Measurements from ENCODE around the gene TPT1. TPM values are rescaled to one million over a fixed set of nuclear protein-coding genes. Genes with fewer than 3 reads are reported as not detected.
A peak's percentile ranks its signal among the peaks of the same experiment; 100 is the strongest.
"Not testable (repeated sequence)": the region's sequence is repeated elsewhere in the genome, so short reads cannot be mapped to it uniquely, and the experiment has no call there.

The TPT1 gene
- total and polyA plus RNA-seq, 7 donors = 7,807 to 19,074 (median 12,417) TPM

DNA sequence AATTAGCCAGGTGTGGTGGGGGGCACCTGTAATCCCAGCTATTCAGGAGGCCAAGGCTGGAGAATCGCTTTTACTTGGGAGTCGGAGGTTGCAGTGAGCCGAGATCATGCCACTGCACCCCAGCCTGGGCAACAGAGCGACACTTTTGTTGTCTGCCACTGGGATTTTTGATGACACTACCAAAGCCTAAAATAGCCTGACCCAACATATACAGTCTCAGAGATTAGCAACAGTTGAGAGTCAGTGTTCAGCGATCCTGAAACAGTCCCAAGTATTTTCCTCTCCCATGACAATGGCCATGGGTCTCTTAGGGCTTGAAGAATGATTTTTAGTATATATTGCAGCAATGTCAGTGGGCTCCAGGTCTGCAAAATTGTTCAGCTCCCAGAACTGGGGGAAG, 44.3 kb upstream of the TPT1 start:
- H3K27me3 ChIP-seq (ENCODE audit: insufficient read depth in 3 of 3, low read length in 2 of 3) = no peaks in the 10 kb centered on the region
- TF ChIP-seq, protein P1, sequence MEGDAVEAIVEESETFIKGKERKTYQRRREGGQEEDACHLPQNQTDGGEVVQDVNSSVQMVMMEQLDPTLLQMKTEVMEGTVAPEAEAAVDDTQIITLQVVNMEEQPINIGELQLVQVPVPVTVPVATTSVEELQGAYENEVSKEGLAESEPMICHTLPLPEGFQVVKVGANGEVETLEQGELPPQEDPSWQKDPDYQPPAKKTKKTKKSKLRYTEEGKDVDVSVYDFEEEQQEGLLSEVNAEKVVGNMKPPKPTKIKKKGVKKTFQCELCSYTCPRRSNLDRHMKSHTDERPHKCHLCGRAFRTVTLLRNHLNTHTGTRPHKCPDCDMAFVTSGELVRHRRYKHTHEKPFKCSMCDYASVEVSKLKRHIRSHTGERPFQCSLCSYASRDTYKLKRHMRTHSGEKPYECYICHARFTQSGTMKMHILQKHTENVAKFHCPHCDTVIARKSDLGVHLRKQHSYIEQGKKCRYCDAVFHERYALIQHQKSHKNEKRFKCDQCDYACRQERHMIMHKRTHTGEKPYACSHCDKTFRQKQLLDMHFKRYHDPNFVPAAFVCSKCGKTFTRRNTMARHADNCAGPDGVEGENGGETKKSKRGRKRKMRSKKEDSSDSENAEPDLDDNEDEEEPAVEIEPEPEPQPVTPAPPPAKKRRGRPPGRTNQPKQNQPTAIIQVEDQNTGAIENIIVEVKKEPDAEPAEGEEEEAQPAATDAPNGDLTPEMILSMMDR (IDR thresholded peaks at IDR 0.05) = no peak
- H3K4me3 ChIP-seq = no peak overlapping the region
- intact Hi-C loops (cut with DNase I) = no loop called here
- ATAC-seq (peak; percentile 62 to 86 (median 76)), DNase-seq (no peak)
- peaks cover 0 to 12% of the 10 kb centered on the region in 2 donors for H3K36me3 ChIP-seq (ENCODE audit: insufficient read depth in 1 of 2, low read depth in 1 of 2)
- peaks cover 10% of the 10 kb centered on the region for H3K4me1 ChIP-seq
- 61 to 82% (median 71%) methylated on average over 5 of the region's 5 CpGs for WGBS, 3 donors
- H3K27ac ChIP-seq = peak overlapping the region; percentile 65
- no peaks in the 10 kb centered on the region for H3K9me3 ChIP-seq

DNA sequence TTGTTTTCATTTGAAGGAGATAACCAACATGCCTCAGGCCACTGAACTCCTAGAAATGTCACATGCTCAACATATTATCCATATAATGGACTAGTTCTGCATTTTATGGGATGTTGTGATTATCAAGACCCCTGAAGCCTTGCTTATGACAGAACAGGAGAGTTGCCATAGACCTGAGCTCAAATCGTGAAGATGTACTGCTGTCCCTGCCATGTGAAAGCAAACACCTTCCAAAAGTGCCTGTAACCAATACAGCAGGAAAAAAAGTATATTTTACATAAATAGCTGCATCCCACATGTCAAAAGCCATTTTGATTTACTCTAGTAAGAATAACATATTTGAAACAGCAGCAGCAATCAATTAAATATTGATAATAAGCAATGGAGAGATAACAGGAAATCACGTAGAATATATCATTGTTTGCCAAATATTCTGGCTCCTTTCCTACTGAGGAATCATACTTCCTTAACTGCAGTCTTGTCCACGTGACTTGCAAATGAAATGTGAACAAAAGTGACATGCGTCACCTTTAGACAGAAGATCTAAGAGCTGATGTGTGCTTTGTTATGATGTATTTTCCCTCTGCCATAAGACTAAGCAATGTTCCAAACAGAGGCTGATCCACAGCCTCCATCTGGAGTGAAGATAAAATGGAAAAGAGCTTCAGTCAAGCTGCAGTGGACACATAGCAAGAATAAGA, 43.6 kb upstream of the TPT1 start:
- TF ChIP-seq, protein P1 (IDR thresholded peaks at IDR 0.05) = no peak
- H3K9me3 ChIP-seq = no peaks in the 10 kb centered on the region
- peaks cover 0 to 12% of the 10 kb centered on the region in 2 donors for H3K36me3 ChIP-seq (ENCODE audit: insufficient read depth in 1 of 2, low read depth in 1 of 2)
- H3K4me3 ChIP-seq = no peak overlapping the region
- 73 to 86% (median 79%) methylated on average over 4 of the region's 4 CpGs for WGBS, 3 donors
- DNase-seq (no peak), ATAC-seq (no peak)
- peaks cover 10% of the 10 kb centered on the region for H3K4me1 ChIP-seq
- no peaks in the 10 kb centered on the region for H3K27me3 ChIP-seq (ENCODE audit: insufficient read depth in 3 of 3, low read length in 2 of 3)
- intact Hi-C loops (cut with DNase I) = no loop called here
- H3K27ac ChIP-seq = peak overlapping the region; percentile 65

DNA sequence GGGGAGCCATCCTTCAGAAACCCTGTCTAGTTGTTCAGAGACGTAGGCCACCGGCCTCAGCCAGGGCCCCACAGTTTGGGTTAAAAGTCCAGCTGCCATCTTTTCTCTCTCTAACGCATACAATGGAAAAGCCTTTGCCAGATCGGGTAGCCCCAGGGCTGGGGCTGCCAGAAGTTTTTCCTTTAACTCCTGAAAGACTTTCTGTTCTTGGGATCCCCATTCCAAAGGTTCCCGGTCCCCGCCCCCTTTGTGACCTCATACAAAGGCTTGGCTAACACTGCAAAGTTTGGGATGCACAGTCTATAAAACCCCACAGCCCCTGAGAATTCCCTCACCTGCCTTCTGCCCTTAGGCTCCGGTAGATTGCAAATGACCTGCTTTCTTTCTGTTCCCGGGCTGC, 41.8 kb upstream of the TPT1 start:
- intact Hi-C loops (cut with DNase I); H3K9me3 ChIP-seq; H3K27me3 ChIP-seq (ENCODE audit: insufficient read depth in 3 of 3, low read length in 2 of 3); H3K4me1 ChIP-seq; ATAC-seq; H3K27ac ChIP-seq; DNase-seq; H3K4me3 ChIP-seq: not testable (repeated sequence)
- 73 to 100% (median 79%) methylated on average over 2 to 6 of the region's 8 CpGs for WGBS, 3 donors
- H3K36me3 ChIP-seq (ENCODE audit: insufficient read depth in 1 of 2, low read depth in 1 of 2) = peaks cover 0 to 12% of the 10 kb centered on the region in 2 donors

DNA sequence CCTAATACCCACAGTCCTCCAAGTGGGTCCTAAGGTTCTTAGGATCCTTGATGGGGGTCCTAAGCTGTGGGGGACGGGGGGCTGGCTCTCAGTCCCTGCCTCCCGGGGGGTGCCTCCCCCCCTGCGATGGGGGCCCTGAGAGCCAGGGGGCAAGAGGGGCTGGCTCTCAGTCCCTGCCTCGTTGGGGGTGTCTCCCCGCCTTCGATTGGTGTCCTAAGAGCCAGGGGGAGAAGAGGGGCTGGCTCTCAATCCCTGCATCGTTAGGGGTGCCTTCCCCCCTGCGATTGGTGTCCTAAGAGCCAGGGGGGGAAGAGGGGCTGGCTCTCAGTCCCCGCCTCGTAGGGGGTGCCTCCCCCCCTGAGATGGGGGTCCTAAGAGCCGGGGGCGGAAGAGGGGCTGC, 40.2 kb upstream of the TPT1 start:
- TF ChIP-seq, protein P1 (IDR thresholded peaks at IDR 0.05) = no peak
- ATAC-seq (no peak), DNase-seq (no peak)
- Histone ChIP-seq H3K4me1 (peaks cover 10% of the 10 kb centered on the region), H3K27ac (no peak overlapping the region), H3K27me3 (ENCODE audit: insufficient read depth in 3 of 3, low read length in 2 of 3) (no peaks in the 10 kb centered on the region), H3K9me3 (no peaks in the 10 kb centered on the region), H3K36me3 (ENCODE audit: insufficient read depth in 1 of 2, low read depth in 1 of 2) (peaks cover 0 to 12% of the 10 kb centered on the region in 2 donors), H3K4me3 (no peak overlapping the region)
- intact Hi-C loops (cut with DNase I) = no loop called here
- 82 to 86% methylated on average over 3 to 9 of the region's 12 CpGs; no CpG with 5 or more reads in 1 of the 3 donors for WGBS, 3 donors

DNA sequence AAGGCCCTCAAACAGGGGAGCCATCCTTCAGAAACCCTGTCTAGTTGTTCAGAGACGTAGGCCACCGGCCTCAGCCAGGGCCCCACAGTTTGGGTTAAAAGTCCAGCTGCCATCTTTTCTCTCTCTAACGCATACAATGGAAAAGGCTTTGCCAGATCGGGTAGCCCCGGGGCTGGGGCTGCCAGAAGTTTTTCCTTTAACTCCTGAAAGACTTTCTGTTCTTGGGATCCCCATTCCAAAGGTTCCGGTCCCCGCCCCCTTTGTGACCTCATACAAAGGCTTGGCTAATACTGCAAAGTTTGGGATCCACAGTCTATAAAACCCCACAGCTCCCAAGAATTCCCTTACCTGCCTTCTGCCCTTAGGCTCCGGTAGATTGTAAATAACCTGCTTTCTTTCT, 39.7 kb upstream of the TPT1 start:
- H3K36me3 ChIP-seq (ENCODE audit: insufficient read depth in 1 of 2, low read depth in 1 of 2) = peaks cover 0 to 12% of the 10 kb centered on the region in 2 donors
- ATAC-seq; H3K9me3 ChIP-seq; H3K27me3 ChIP-seq (ENCODE audit: insufficient read depth in 3 of 3, low read length in 2 of 3); H3K4me1 ChIP-seq; DNase-seq; H3K4me3 ChIP-seq; H3K27ac ChIP-seq; intact Hi-C loops (cut with DNase I): not testable (repeated sequence)
- 55 to 78% (median 60%) methylated on average over 5 to 6 of the region's 8 CpGs for WGBS, 3 donors

DNA sequence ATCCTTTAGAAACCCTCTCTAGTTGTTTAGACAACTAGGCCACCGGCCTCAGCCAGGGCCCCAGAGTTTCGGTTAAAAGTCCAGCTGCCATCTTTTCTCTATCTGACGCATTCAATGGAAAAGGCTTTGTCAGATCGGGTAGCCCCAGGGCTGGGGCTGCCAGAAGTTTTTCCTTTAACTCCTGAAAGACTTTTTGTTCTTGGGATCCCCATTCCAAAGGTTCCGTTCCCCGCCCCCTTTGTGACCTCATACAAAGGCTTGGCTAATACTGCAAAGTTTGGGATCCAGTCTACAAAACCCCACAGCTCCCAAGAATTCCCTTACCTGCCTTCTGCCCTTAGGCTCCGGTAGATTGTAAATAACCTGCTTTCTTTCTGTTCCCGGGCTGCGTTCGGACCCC, 38.5 kb upstream of the TPT1 start:
- H3K4me1 ChIP-seq; DNase-seq; H3K4me3 ChIP-seq; ATAC-seq; H3K27me3 ChIP-seq (ENCODE audit: insufficient read depth in 3 of 3, low read length in 2 of 3); intact Hi-C loops (cut with DNase I); H3K9me3 ChIP-seq; H3K36me3 ChIP-seq (ENCODE audit: insufficient read depth in 1 of 2, low read depth in 1 of 2); H3K27ac ChIP-seq: not testable (repeated sequence)
- WGBS, 3 donors = 90 to 92% (median 92%) methylated on average over 7 of the region's 10 CpGs

DNA sequence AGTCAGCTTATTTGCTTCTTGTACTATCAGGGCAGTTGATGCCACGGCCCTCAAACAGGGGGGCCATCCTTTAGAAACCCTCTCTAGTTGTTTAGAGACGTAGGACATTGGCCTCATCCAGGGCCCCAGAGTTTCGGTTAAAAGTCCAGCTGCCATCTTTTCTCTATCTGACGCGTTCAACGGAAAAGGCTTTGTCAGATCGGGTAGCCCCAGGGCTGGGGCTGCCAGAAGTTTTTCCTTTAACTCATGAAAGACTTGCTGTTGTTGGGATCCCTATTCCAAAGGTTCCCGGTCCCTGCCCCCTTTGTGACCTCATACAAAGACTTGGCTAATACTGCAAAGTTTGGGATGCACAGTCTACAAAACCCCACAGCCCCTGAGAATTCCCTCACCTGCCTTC, 37.8 kb upstream of the TPT1 start:
- ATAC-seq; intact Hi-C loops (cut with DNase I): not testable (repeated sequence)
- 84 to 90% (median 88%) methylated on average over 7 to 8 of the region's 8 CpGs for WGBS, 3 donors

DNA sequence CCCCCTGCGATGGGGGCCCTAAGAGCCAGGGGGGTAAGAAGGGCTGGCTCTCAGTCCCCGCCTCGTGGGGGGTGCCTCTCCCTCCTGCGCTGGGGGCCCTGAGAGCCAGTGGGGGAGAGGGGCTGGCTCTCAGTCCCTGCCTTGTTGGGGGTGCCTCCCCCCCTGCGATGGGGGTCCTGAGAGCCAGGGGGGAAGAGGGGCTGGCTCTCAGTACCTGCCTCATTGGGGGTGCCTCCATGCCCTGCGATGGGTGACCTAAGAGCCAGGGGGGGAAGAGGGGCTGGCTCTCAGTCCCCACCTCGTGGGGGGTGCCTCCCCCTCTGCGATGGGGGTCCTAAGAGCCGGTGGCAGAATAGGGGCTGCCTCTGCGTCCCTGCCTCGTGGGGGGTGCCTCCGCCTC, 36.3 kb upstream of the TPT1 start:
- WGBS, 3 donors = 86 to 92% (median 89%) methylated on average over 6 to 12 of the region's 12 CpGs
- intact Hi-C loops (cut with DNase I) = not testable (repeated sequence)

More for the DNA sequence above, 37.8 kb upstream of the TPT1 start:
- not testable (repeated sequence) for H3K9me3 ChIP-seq; H3K27ac ChIP-seq; H3K4me3 ChIP-seq; DNase-seq; H3K27me3 ChIP-seq (ENCODE audit: insufficient read depth in 3 of 3, low read length in 2 of 3); H3K36me3 ChIP-seq (ENCODE audit: insufficient read depth in 1 of 2, low read depth in 1 of 2); H3K4me1 ChIP-seq

DNA sequence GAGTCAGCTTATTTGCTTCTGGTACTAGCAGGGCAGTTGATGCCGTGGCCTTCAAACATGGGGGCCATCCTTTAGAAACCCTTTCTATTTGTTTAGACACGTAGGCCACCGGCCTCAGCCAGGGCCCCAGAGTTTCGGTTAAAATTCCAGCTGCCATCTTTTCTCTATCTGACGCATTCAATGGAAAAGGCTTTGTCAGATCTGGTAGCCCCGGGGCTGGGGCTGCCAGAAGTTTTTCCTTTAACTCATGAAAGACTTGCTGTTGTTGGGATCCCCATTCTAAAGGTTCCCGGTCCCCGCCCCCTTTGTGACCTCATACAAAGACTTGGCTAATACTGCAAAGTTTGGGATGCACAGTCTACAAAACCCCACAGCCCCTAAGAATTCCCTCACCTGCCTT, 35.7 kb upstream of the TPT1 start:
- peaks cover 20% of the 10 kb centered on the region for H3K4me1 ChIP-seq
- WGBS, 3 donors = 93 to 96% (median 95%) methylated on average over 8 of the region's 8 CpGs
- H3K36me3 ChIP-seq (ENCODE audit: insufficient read depth in 1 of 2, low read depth in 1 of 2); H3K9me3 ChIP-seq; DNase-seq; H3K27ac ChIP-seq; H3K27me3 ChIP-seq (ENCODE audit: insufficient read depth in 3 of 3, low read length in 2 of 3); H3K4me3 ChIP-seq; intact Hi-C loops (cut with DNase I); ATAC-seq: not testable (repeated sequence)

More for the DNA sequence above, 36.3 kb upstream of the TPT1 start:
- H3K4me3 ChIP-seq; DNase-seq; H3K9me3 ChIP-seq; H3K27me3 ChIP-seq (ENCODE audit: insufficient read depth in 3 of 3, low read length in 2 of 3); H3K36me3 ChIP-seq (ENCODE audit: insufficient read depth in 1 of 2, low read depth in 1 of 2); ATAC-seq; H3K27ac ChIP-seq: not testable (repeated sequence)
- peaks cover 13% of the 10 kb centered on the region for H3K4me1 ChIP-seq

All from psoas muscle (tissue), 8 donors.